K562 (cell line): ENCODE measurements around the gene NXN.

Experiments
- GTF2F1 ChIP-seq: IDR thresholded peaks from 2 replicates; pipeline ENCODE4 v1.6.1; 2011; ENCODE audit warnings: low read depth, low read length, improper control_type of control experiment
- TF ChIP-seq, protein P1 (sequence below): sonication (generic); formaldehyde crosslinking; IDR thresholded peaks from 2 replicates; pipeline ENCODE4 v1.8.0; 2022; ENCODE audit warnings: mild to moderate bottlenecking, missing genetic modification reagents
- TF ChIP-seq, protein P2 (sequence below), 3 experiments: IDR thresholded peaks in 2 of 3; conservative IDR thresholded peaks in 1 of 3; 2 replicates each; pipeline ENCODE4 v1.5.1; 2011 to 2012; ENCODE audit warnings: low read length in 3 of 3, mild to moderate bottlenecking in 3 of 3, control low read depth in 2 of 3, improper control_type of control experiment in 1 of 3, inconsistent platforms in 1 of 3, low read depth in 1 of 3, mixed read lengths in 1 of 3, moderate library complexity in 1 of 3; ENCODE audit not compliant: insufficient read depth in 2 of 3

DNA sequence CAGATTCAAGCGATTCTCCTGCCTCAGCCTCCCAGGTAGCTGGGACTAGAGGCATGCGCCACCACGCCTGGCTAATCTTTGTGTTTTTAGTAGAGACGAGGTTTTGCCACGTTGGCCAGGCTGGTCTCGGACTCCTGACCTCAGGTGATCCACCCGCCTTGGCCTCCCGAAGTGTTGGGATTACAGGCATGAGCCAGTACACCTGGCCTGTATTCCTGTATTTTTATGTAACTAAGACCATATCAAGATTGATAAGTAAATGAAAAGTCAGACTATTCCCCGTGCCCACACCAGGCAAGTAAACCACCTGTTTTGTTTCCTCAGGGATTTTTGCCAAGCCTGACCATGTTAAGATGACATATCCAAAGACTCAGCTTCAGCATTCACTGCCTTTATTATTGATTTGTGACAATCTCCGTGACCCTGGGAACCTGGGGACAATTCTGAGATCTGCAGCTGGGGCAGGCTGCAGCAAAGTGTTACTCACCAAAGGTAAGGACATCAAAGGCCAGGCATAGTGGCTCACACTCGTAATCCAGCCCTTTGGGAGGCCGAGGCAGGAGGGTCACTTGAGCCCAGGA, 191.8 kb downstream of the NXN start:
- TF ChIP-seq, protein P1, sequence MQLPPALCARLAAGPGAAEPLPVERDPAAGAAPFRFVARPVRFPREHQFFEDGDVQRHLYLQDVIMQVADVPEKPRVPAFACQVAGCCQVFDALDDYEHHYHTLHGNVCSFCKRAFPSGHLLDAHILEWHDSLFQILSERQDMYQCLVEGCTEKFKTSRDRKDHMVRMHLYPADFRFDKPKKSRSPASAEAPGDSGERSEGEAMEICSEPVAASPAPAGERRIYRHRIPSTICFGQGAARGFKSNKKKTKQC (CRISPR knock-in tag), result no peak
- TF ChIP-seq, protein P2, sequence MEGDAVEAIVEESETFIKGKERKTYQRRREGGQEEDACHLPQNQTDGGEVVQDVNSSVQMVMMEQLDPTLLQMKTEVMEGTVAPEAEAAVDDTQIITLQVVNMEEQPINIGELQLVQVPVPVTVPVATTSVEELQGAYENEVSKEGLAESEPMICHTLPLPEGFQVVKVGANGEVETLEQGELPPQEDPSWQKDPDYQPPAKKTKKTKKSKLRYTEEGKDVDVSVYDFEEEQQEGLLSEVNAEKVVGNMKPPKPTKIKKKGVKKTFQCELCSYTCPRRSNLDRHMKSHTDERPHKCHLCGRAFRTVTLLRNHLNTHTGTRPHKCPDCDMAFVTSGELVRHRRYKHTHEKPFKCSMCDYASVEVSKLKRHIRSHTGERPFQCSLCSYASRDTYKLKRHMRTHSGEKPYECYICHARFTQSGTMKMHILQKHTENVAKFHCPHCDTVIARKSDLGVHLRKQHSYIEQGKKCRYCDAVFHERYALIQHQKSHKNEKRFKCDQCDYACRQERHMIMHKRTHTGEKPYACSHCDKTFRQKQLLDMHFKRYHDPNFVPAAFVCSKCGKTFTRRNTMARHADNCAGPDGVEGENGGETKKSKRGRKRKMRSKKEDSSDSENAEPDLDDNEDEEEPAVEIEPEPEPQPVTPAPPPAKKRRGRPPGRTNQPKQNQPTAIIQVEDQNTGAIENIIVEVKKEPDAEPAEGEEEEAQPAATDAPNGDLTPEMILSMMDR (IDR thresholded peaks at IDR 0.05 in 2 of 3, conservative IDR thresholded peaks at IDR 0.05 in 1 of 3; ENCODE audit: insufficient read depth in 2 of 3, low read depth in 1 of 3, low read length in 3 of 3), result no peak
- no peak for TF ChIP-seq GTF2F1
